G401.6 (cell line): ENCODE measurements around the gene PROK2.

Experiments used
- FAIRE-seq: peaks from 2 replicates; lab custom pipeline; 2012; peaks lifted over from hg19 to GRCh38; lab: Jason Lieb, UNC

Gene PROK2, protein sequence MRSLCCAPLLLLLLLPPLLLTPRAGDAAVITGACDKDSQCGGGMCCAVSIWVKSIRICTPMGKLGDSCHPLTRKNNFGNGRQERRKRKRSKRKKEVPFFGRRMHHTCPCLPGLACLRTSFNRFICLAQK

DNA sequence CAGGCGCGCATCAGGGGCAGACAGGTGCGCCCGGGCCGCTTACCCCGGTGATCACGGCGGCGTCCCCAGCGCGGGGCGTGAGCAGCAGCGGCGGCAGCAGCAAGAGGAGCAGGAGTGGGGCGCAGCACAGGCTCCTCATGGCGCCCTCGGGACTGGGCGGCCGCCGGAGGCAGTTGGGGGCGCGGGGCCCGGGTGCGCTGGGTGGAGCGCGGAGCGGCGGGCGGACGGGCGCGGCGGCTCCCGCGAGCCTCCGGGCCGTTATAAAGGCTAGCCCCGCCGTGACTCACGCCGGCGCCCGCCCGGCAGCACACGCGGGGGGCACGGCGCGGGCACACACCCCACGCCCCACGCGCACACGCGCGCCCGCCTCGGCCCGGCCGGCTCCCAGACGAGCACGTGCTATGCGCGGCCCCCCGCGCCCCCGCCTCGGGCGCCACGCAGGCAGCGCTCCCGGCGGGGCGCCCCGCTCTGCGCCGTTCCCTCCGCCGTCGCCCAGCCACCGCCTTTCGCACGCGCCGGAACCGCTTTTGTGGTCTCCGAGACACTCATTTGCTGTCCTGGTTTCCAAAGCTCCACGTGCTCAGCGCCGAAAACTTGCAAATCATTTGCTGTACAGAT, at the start of gene PROK2:
TSS of gene PROK2 (minus strand) at position 235 of the 618 bp plus-strand sequence. CDS start at position 139, 96 bp downstream.
- FAIRE-seq: no peak

GRCh38 chr3:71831599-71831998, 46.7 kb upstream of the PROK2 start:
- no peak for FAIRE-seq

- FAIRE-seq: no peak
Measured at GRCh38 chr3:71825551-71826283, 40.8 kb upstream of the PROK2 start.

GRCh38 chr3:71821116-71821515, 36.2 kb upstream of the PROK2 start:
- no peak for FAIRE-seq

DNA sequence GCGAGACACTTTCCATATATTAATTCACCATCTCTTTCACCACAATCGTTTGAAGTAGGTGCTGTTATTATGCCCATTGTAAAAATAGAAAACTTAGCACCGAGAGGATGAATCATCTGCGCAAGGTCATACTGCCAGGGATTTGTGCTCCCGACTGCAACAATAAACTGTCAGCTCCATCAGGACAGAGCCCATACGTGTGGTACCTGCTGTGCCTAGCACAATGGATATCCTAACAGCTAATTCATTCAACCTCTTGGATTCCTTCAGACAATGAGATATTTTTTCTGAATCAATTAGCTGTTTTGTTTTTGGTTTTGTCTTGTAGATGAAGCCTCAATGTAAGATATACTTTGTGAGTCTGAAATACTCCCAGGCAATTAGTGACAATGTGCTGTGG, 32.3 kb upstream of the PROK2 start:
- no peak for FAIRE-seq

DNA sequence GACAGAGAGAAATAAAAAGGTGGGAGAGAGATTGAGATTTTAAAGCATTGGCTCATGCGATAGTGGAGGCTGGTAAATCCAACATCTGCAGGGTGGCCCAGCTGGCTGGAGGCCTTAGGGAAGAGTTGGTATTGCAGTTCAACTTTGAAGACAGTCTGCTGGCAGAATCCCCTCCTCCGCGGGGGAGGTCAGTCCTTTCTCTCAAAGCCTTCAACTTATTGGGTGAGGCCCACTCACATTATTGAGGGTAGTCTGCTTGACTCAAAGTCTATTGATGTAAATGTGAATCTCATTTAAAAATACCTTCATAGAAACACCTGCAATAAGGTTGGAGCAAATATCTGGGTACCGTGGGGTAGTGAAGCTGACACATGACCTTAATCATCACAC, 31.8 kb upstream of the PROK2 start:
- no peak for FAIRE-seq

DNA sequence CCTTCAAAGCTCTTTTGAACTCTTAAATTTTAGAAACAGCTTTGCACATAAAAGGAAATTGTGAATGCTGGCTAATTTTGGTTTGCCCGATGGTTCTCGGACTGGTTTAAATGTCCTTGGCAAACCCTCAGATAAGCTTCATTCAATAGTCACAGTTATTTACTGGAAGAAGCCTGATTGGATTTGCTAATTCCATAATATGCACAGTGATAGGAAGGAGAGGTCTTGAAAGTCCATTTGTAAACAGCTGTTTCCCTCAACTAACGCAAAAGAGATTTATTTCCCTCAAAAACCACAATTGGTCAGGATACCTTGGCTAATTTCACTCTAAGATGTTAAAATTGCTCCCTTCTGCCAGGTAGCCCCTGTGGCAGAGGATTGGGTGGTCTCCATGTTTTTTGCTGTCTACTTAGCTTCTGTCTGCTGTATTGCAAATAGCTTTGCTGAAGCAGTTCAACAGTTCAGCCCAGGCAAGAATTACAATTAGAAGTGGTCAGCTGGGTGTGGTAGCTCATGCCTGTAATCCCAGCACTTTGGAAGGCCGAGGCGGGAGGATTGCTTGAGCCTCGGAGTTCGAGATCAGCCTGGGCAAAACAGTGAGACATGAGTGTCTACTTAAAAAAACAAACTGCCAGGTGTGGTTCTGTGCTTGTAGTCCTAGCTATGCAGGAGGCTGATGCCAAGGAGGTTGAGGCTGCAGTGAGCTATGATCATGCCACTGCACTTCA, 30.6 kb upstream of the PROK2 start:
- no peak for FAIRE-seq

DNA sequence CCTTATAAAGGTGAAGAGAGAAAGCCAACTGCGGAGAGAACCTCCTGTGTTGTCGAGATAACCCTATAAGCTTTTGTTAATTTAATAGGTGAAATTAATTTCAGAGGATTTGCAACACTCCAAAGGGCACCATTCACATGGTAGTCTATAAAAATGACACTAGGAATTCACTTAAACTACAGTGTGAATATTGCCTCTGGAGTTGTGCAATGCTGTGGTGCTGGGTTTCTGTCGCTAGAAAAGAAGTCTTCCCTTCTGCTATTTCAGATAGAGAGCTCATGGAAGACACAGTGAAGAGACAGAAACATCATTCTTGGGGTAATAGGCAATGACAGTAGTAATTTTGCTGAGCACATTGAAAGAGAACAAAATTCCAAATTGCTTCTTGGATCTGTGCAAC, 28.8 kb upstream of the PROK2 start:
- no peak for FAIRE-seq

DNA sequence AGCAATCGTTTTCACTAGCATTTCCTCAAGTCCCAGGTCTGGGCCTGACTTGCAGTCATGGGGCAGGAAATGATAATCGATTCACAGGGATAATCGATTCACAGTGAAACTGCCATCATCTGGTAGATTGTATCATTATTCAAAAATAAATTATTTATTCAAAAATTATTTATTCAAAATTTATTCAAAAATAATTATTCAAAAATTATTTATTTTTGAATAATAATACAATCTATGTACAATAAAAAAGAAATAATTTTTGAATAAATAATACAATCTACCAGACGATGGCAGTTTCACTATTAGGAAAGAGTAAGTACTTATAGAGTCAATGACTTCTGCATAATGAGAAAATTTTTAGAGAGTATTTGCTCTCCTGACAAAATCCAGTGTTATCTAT, 28.1 kb upstream of the PROK2 start:
- no peak for FAIRE-seq

- FAIRE-seq: no peak
Measured at GRCh38 chr3:71810056-71810455, 25.1 kb upstream of the PROK2 start.

- no peak for FAIRE-seq
Measured at GRCh38 chr3:71809321-71810026, 24.5 kb upstream of the PROK2 start.

DNA sequence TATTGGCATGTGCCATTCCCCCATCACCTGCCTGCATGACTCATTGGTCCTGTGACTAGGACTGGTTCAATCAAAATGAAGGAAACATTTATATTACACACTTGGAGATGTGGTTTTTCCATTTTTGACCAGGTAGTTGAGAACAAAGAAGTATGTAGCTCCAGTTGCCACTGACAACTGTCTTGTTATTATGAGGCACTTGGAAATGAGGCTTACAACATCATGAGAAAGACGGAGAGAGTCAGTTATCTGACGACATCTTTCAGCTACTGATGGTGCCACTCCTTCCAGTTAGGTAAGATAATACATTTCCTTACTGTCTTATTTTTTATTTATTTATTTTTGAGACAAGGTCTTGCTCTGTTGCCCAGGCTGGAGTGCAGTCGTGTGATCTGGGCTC, 21.8 kb upstream of the PROK2 start:
- no peak for FAIRE-seq

- no peak for FAIRE-seq
Measured at GRCh38 chr3:71805691-71806090, 20.7 kb upstream of the PROK2 start.

DNA sequence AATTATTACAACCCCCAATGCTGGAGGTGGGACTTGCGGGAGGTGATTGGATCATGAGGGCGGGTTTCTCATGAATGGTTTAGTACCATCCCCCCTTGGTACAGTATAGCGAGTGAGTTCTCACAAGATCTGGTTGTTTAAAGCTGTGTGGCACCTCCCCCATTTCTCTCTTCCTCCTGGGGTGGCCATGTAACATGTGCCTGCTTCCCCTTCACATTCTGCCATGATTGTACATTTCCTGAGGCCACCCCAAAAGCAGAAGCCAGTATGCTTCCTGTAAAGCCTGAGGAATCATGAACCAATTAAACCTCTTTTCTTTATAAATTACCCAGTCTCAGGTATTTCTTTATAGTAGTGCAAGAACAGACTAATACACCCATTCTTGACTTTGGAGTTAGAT, 20.3 kb upstream of the PROK2 start:
- FAIRE-seq: no peak

GRCh38 chr3:71803248-71803647, 18.3 kb upstream of the PROK2 start:
- FAIRE-seq: no peak

DNA sequence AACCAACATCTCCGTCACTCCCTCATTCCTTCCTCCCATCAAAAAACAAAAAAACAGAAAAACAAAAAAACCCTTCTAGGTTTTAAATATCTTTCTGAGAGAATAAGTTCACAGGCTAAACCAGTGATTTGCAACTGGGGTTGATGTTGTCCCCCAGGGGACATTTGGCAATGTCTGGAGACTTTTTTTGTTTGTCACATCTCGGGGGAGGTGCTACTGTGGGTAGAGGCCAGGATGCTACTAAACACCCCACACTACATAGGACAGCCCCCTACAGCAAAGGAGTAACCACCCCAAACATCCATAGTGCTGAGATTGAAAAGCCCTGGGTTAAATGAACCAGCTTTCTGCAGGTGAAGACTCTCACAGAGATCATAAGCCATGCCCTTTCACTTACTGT, 17.0 kb upstream of the PROK2 start:
- FAIRE-seq: no peak

GRCh38 chr3:71800023-71800422, 15.1 kb upstream of the PROK2 start:
- no peak for FAIRE-seq

- FAIRE-seq: no peak
Measured at GRCh38 chr3:71797455-71797854, 12.5 kb upstream of the PROK2 start.

GRCh38 chr3:71796290-71796689, 11.3 kb upstream of the PROK2 start:
- no peak for FAIRE-seq

GRCh38 chr3:71791634-71792033, 6.7 kb upstream of the PROK2 start:
- FAIRE-seq: no peak

- FAIRE-seq: no peak
Measured at GRCh38 chr3:71789922-71790321, 5.0 kb upstream of the PROK2 start.

GRCh38 chr3:71787851-71788405, 3.0 kb upstream of the PROK2 start:
- no peak for FAIRE-seq
